Panc1 (cell line): ENCODE data around the gene CARD8. TPM values are rescaled to one million over a fixed set of nuclear protein-coding genes. Genes with fewer than 3 reads are reported as not detected.
"Not testable (repeated sequence)": the region's sequence is repeated elsewhere in the genome, so short reads cannot be mapped to it uniquely, and the experiment has no call there.

ENCODE experiments used
- ATAC-seq: fragments of 200-7000 bp; cut with Tn5 transposase; 2 replicates; pipeline ENCODE4 v1.9.1; 2020; ENCODE audit warnings: mild to moderate bottlenecking, moderate library complexity
- BruUV-seq: library from RNA; stranded (reverse); fragments of 400-500 nt; replicated peaks from 2 replicates; lab custom pipeline; 2021; lab: Mats Ljungman, UMichigan
- CTCF ChIA-PET: fragments of 300-600 bp; sonication (Branson Sonifier 250); formaldehyde crosslinking; loops from one replicate; lab custom pipeline; 2022; ENCODE audit warnings: antibody characterized with exemption; lab: Charles Lee
- POLR2A ChIA-PET: fragments of 300-600 bp; sonication (Branson Sonifier 250); formaldehyde crosslinking; loops from one replicate; lab custom pipeline; 2022; ENCODE audit warnings: antibody characterized with exemption; lab: Charles Lee
- DNase-seq: peaks from one replicate; pipeline ENCODE4 v3.0.0-alpha.2; 2010; ENCODE audit warnings: low read depth, low spot score
- H3K27ac ChIP-seq: 2 replicates; pipeline ENCODE4 v1.5.1; 2011; ENCODE audit warnings: mild to moderate bottlenecking, low read length, inconsistent platforms
- H3K27me3 ChIP-seq: fragments of 200-500 bp; sonication (Bioruptor generic); 2 replicates; pipeline ENCODE4 v1.6.0; 2014; ENCODE audit warnings: low read length, inconsistent platforms; ENCODE audit not compliant: control insufficient read depth, insufficient read depth
- H3K36me3 ChIP-seq: fragments of 200-500 bp; sonication (Bioruptor generic); 2 replicates; pipeline ENCODE4 v1.5.1; 2014; ENCODE audit warnings: inconsistent platforms, mild to moderate bottlenecking, low read length, moderate library complexity; ENCODE audit not compliant: control insufficient read depth, insufficient read depth
- H3K4me1 ChIP-seq: 2 replicates; pipeline ENCODE4 v1.5.1; 2011; ENCODE audit warnings: inconsistent platforms, mild to moderate bottlenecking, low read length, moderate library complexity; ENCODE audit not compliant: control insufficient read depth, insufficient read depth
- H3K4me3 ChIP-seq, 2 experiments: 2 replicates each; pipeline ENCODE4 v1.5.1; 2011 to 2012; ENCODE audit warnings: low read depth in 2 of 2, low read length in 2 of 2, mild to moderate bottlenecking in 2 of 2, inconsistent platforms in 1 of 2, moderate library complexity in 1 of 2
- H3K9me3 ChIP-seq: fragments of 200-500 bp; sonication (Bioruptor generic); 2 replicates; pipeline ENCODE4 v1.5.1; 2014; ENCODE audit warnings: low read depth, mild to moderate bottlenecking, inconsistent platforms, low read length, moderate library complexity; ENCODE audit not compliant: control insufficient read depth, insufficient read depth
- POLR2AphosphoS5 ChIP-seq: IDR thresholded peaks from 2 replicates; pipeline ENCODE4 v1.6.1; 2012; ENCODE audit warnings: mild to moderate bottlenecking, low read depth, low read length, moderate library complexity
- REST ChIP-seq, 2 experiments: IDR thresholded peaks; 2 replicates each; pipeline ENCODE4 v1.6.1; 2011 to 2012; ENCODE audit warnings: low read depth in 2 of 2, control low read depth in 1 of 2, low read length in 1 of 2, mild to moderate bottlenecking in 1 of 2, moderate library complexity in 1 of 2; ENCODE audit not compliant: insufficient read depth in 1 of 2
- SIN3A ChIP-seq: IDR thresholded peaks from 2 replicates; pipeline ENCODE4 v1.6.1; 2012; ENCODE audit warnings: low read depth, mild to moderate bottlenecking, low read length, moderate library complexity, borderline replicate concordance; ENCODE audit not compliant: insufficient read depth
- TCF7L2 ChIP-seq: IDR thresholded peaks from 2 replicates; pipeline ENCODE4 v1.6.1; 2011; ENCODE audit warnings: mild to moderate bottlenecking, low read depth, low read length, inconsistent platforms
- in situ Hi-C: cut with HindIII; loops from 2 replicates; pipeline ENCODE4 v1.10.0; 2016; ENCODE audit warnings: low sequenced_read_pairs, low pct_unique_long_range_greater_than_20kb
- intact Hi-C: fragments of 100-400 bp; cut with micrococcal nuclease; formaldehyde crosslinking; loops from one replicate; pipeline ENCODE4 v1.10.0; 2022; ENCODE audit not compliant: unreplicated experiment
- total RNA-seq: library from RNA; stranded (reverse); gene quantifications from one replicate; pipeline ENCODE4 v1.2.1, GENCODE V29; 2021; ENCODE audit not compliant: unreplicated experiment
- TF ChIP-seq, protein P1 (sequence below): fragments of 450-650 bp; IDR thresholded peaks from 2 replicates; pipeline ENCODE4 v1.5.1; 2017; ENCODE audit warnings: mild to moderate bottlenecking

CARD8 gene
- total RNA-seq, 1 experiment from 2014 or later, result 19.9 TPM

DNA sequence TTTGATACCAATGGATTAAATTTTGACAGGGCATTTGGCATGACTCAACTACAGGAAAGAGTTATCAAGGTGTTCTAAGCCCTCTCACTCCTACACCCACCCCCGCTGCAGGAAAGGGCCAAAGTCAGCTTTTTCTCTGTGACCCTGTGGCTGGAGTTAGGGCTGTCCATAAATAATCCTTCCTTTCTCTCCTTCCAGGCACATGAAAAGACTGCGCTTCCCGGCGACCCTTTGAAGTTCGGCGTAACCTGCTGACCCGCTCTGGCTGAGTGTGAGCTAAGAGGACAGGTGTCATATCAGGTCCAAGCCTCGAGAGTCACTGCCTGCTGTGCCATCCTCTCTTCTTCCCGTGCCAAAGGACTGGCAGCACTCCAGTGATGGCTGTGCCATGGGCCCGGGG, 39.7 kb upstream of the CARD8 start:
- no peaks in the 10 kb centered on the region for H3K27me3 ChIP-seq
- H3K4me3 ChIP-seq, result no peak overlapping the region
- DNase-seq, result no peak
- ChIA-PET CTCF (no interaction called here), POLR2A (no interaction called here)
- no peaks in the 10 kb centered on the region for H3K4me1 ChIP-seq
- intact Hi-C loops, result no loop called here
- H3K9me3 ChIP-seq, result no peaks in the 10 kb centered on the region
- H3K36me3 ChIP-seq, result no peaks in the 10 kb centered on the region
- no peak overlapping the region for H3K27ac ChIP-seq
- BruUV-seq, result no TSS peak
- in situ Hi-C loops, result no loop called here
- ATAC-seq, result no peak
- TF ChIP-seq, protein P1, sequence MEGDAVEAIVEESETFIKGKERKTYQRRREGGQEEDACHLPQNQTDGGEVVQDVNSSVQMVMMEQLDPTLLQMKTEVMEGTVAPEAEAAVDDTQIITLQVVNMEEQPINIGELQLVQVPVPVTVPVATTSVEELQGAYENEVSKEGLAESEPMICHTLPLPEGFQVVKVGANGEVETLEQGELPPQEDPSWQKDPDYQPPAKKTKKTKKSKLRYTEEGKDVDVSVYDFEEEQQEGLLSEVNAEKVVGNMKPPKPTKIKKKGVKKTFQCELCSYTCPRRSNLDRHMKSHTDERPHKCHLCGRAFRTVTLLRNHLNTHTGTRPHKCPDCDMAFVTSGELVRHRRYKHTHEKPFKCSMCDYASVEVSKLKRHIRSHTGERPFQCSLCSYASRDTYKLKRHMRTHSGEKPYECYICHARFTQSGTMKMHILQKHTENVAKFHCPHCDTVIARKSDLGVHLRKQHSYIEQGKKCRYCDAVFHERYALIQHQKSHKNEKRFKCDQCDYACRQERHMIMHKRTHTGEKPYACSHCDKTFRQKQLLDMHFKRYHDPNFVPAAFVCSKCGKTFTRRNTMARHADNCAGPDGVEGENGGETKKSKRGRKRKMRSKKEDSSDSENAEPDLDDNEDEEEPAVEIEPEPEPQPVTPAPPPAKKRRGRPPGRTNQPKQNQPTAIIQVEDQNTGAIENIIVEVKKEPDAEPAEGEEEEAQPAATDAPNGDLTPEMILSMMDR, result no peak
- TF ChIP-seq TCF7L2 (no peak), POLR2AphosphoS5 (no peak), REST (IDR thresholded peaks at IDR 0.05; ENCODE audit: insufficient read depth in 1 of 2, low read depth in 2 of 2, low read length in 1 of 2) (no peak)

DNA sequence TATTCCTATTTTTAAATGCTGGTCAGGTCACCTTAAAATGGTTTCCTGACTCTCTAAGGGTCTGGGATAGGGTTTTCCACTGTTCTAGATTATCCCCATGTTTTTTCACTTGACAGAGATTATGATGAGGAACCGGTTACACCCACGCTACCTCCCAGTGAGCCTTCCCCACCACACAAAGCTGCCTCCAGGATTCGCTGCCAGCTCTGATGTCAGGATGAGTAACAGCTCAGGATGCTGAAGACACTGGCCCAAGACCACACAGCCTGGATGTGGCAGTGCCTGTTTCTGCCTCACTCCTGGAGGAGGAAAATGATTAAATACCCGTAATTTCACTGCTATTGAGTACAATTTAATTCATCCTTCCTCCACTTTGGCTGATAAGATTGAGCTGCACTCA, 37.1 kb upstream of the CARD8 start:
- Histone ChIP-seq H3K27me3 (no peaks in the 10 kb centered on the region), H3K36me3 (no peaks in the 10 kb centered on the region), H3K9me3 (no peaks in the 10 kb centered on the region), H3K27ac (no peak overlapping the region), H3K4me1 (peaks cover 3% of the 10 kb centered on the region; the same call in 1 of the 2 replicates), H3K4me3 (no peak overlapping the region)
- POLR2A ChIA-PET, result no interaction called here
- CTCF ChIA-PET, result no interaction called here
- intact Hi-C loops (no loop called here), in situ Hi-C loops (no loop called here)
- no TSS peak for BruUV-seq
- DNase-seq (no peak), ATAC-seq (no peak)
- no peak for TF ChIP-seq SIN3A
- no peak for TF ChIP-seq REST (IDR thresholded peaks at IDR 0.05; ENCODE audit: insufficient read depth in 1 of 2, low read depth in 2 of 2, low read length in 1 of 2)
- TF ChIP-seq TCF7L2, result no peak
- TF ChIP-seq, protein P1, result no peak
- TF ChIP-seq POLR2AphosphoS5, result no peak

DNA sequence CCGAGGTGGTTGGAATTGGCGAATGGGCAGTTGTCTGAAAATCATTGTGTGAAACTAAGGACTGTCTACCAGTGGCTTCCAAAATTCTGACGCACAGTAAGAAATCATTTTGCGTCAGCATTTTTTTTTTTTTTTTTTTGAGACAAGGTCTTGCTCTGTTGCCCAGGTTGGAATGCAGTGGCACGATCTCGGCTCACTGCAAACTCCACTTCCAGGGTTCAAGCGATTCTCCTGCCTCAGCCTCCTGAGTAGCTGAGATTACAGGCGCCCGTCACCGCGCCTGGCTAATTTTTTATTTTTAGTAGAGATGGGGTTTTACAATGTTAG, 35.7 kb upstream of the CARD8 start:
- BruUV-seq, H3K36me3 ChIP-seq, POLR2A ChIA-PET, H3K4me1 ChIP-seq, ATAC-seq, in situ Hi-C loops, intact Hi-C loops, H3K27me3 ChIP-seq, DNase-seq, H3K27ac ChIP-seq, H3K9me3 ChIP-seq: not testable (repeated sequence)
- CTCF ChIA-PET, result interaction anchor here (0.6 to 0.7 kb wide), 2 partner anchors 18 to 43 kb away, joined by 3 to 6 read pairs; no protein-coding TSS in a partner anchor
- H3K4me3 ChIP-seq, result peak overlapping the region in 1 of 2 experiments; percentile 49; a peak in 1 of 4 replicates
